IMR-90 (cell line): ENCODE measurements around the gene LAMA2. TPM values are rescaled to one million over a fixed set of nuclear protein-coding genes. Genes with fewer than 3 reads are reported as not detected.

Experiments used
- ATAC-seq: fragments of 200-7000 bp; cut with Tn5 transposase; 2 replicates; pipeline ENCODE4 v1.9.1; 2020; ENCODE audit warnings: low read depth, mild to moderate bottlenecking, moderate library complexity
- BruUV-seq: library from RNA; stranded (reverse); fragments of 400-500 nt; replicated peaks from 2 replicates; lab custom pipeline; 2021; lab: Mats Ljungman, UMichigan
- CTCF ChIA-PET: fragments of 300-600 bp; formaldehyde crosslinking; extraction: SDS; loops from one replicate; lab custom pipeline; 2021; ENCODE audit warnings: antibody characterized with exemption; lab: Yijun Ruan, JAX
- POLR2A ChIA-PET: fragments of 300-600 bp; sonication (Branson Sonifier 250); formaldehyde crosslinking; loops from one replicate; lab custom pipeline; 2022; ENCODE audit warnings: antibody characterized with exemption; ENCODE audit not compliant: unreplicated experiment; lab: Charles Lee
- DNase-seq: peaks from one replicate; pipeline ENCODE4 v3.0.0; 2013
- H2AFZ ChIP-seq: replicated peaks from 2 replicates; pipeline ENCODE3; 2013; ENCODE audit warnings: low read length, mild to moderate bottlenecking; ENCODE audit not compliant: poor library complexity
- H2AK5ac ChIP-seq: 2 replicates; pipeline ENCODE4 v1.6.1; 2013; ENCODE audit warnings: low read depth, low read length, inconsistent platforms
- H2AK9ac ChIP-seq: replicated peaks from 2 replicates; pipeline ENCODE3; 2013; ENCODE audit warnings: mild to moderate bottlenecking, low read depth, low read length, moderate library complexity; ENCODE audit not compliant: poor library complexity
- H2BK120ac ChIP-seq: 2 replicates; pipeline ENCODE4 v1.6.1; 2013; ENCODE audit warnings: low read depth, low read length, inconsistent platforms
- H2BK15ac ChIP-seq: 3 replicates; pipeline ENCODE4 v1.6.1; 2013; ENCODE audit warnings: low read depth, low read length, inconsistent platforms
- H2BK20ac ChIP-seq: 2 replicates; pipeline ENCODE4 v1.6.1; 2013; ENCODE audit warnings: low read depth, mild to moderate bottlenecking, inconsistent platforms, low read length, moderate library complexity
- H2BK5ac ChIP-seq: 2 replicates; pipeline ENCODE4 v1.6.1; 2013; ENCODE audit warnings: mild to moderate bottlenecking, low read depth, low read length, inconsistent platforms; ENCODE audit not compliant: poor library complexity, severe bottlenecking
- H3K14ac ChIP-seq: replicated peaks from 2 replicates; pipeline ENCODE4 v1.6.1; 2013; ENCODE audit warnings: low read depth, low read length, inconsistent platforms
- H3K18ac ChIP-seq: 2 replicates; pipeline ENCODE4 v1.6.1; 2013; ENCODE audit warnings: low read depth, low read length, control low read depth
- H3K23ac ChIP-seq: 2 replicates; pipeline ENCODE4 v1.6.1; 2013; ENCODE audit warnings: low read depth, low read length, inconsistent platforms
- H3K27ac ChIP-seq: 2 replicates; pipeline ENCODE4 v1.5.1; 2013; ENCODE audit warnings: mild to moderate bottlenecking, control low read depth, low read length; ENCODE audit not compliant: insufficient read depth
- H3K27me3 ChIP-seq: 2 replicates; pipeline ENCODE4 v1.6.1; 2013; ENCODE audit warnings: low read length; ENCODE audit not compliant: control insufficient read depth, insufficient read depth
- H3K36me3 ChIP-seq: 2 replicates; pipeline ENCODE4 v1.6.1; 2013; ENCODE audit warnings: low read length, mixed read lengths; ENCODE audit not compliant: control insufficient read depth, insufficient read depth
- H3K4ac ChIP-seq: 2 replicates; pipeline ENCODE4 v1.6.1; 2013; ENCODE audit warnings: low read depth, low read length, inconsistent platforms
- H3K4me1 ChIP-seq: 2 replicates; pipeline ENCODE4 v1.6.1; 2013; ENCODE audit warnings: low read length, mixed read lengths; ENCODE audit not compliant: control insufficient read depth, insufficient read depth
- H3K4me2 ChIP-seq: 2 replicates; pipeline ENCODE4 v1.6.1; 2013; ENCODE audit warnings: low read depth, mild to moderate bottlenecking, control low read depth, low read length, moderate library complexity
- H3K4me3 ChIP-seq: 2 replicates; pipeline ENCODE4 v1.5.1; 2013; ENCODE audit warnings: low read depth, mild to moderate bottlenecking, control low read depth, low read length, moderate library complexity; ENCODE audit not compliant: insufficient read depth
- H3K56ac ChIP-seq: 2 replicates; pipeline ENCODE4 v1.6.1; 2013; ENCODE audit warnings: low read length, inconsistent platforms; ENCODE audit not compliant: insufficient read depth; ENCODE audit errors: extremely low read depth
- H3K79me1 ChIP-seq, 2 experiments: 2 replicates each; pipeline ENCODE4 v1.6.1; 2013; ENCODE audit warnings: low read length in 2 of 2, inconsistent platforms in 1 of 2, low read depth in 1 of 2
- H3K9ac ChIP-seq: 2 replicates; pipeline ENCODE4 v1.6.1; 2013; ENCODE audit warnings: low read depth, low read length, control low read depth
- H3K9me1 ChIP-seq: 2 replicates; pipeline ENCODE4 v1.6.1; 2013; ENCODE audit warnings: low read length, inconsistent platforms; ENCODE audit not compliant: insufficient read depth
- H3K9me3 ChIP-seq: 2 replicates; pipeline ENCODE4 v1.6.1; 2013; ENCODE audit warnings: low read length; ENCODE audit not compliant: control insufficient read depth, insufficient read depth
- H4K20me1 ChIP-seq: 2 replicates; pipeline ENCODE4 v1.6.1; 2013; ENCODE audit warnings: low read length, inconsistent platforms; ENCODE audit not compliant: insufficient read depth
- H4K5ac ChIP-seq: 2 replicates; pipeline ENCODE4 v1.6.1; 2013; ENCODE audit warnings: mild to moderate bottlenecking, low read depth, low read length, control low read depth
- H4K8ac ChIP-seq, 2 experiments: 2 replicates each; pipeline ENCODE4 v1.6.1; 2013; ENCODE audit warnings: low read depth in 2 of 2, low read length in 2 of 2, control low read depth in 1 of 2, inconsistent platforms in 1 of 2
- H4K91ac ChIP-seq: 2 replicates; pipeline ENCODE4 v1.6.1; 2013; ENCODE audit warnings: low read depth, low read length, inconsistent platforms; ENCODE audit not compliant: insufficient read depth
- CTCF ChIP-seq: conservative IDR thresholded peaks from 2 replicates; pipeline ENCODE4 v1.5.1; 2012; ENCODE audit warnings: mild to moderate bottlenecking, low read depth, low read length, improper control_type of control experiment
- FOS ChIP-seq: fragments of 150-350 bp; IDR thresholded peaks from 2 replicates; pipeline ENCODE4 v1.6.1; 2016; ENCODE audit warnings: low read depth, low read length
- MAFK ChIP-seq: IDR thresholded peaks from 2 replicates; pipeline ENCODE4 v1.6.1; 2012; ENCODE audit warnings: low read depth, low read length, improper control_type of control experiment
- MAZ ChIP-seq: IDR thresholded peaks from 2 replicates; pipeline ENCODE4 v1.6.1; 2012; ENCODE audit warnings: low read depth, mild to moderate bottlenecking, low read length, improper control_type of control experiment, moderate library complexity, borderline replicate concordance
- MXI1 ChIP-seq: IDR thresholded peaks from 2 replicates; pipeline ENCODE4 v1.6.1; 2012; ENCODE audit warnings: low read depth, mild to moderate bottlenecking, low read length, moderate library complexity, borderline replicate concordance
- NFE2L2 ChIP-seq: fragments of 150-350 bp; IDR thresholded peaks from 2 replicates; pipeline ENCODE4 v1.6.1; 2016; ENCODE audit warnings: low read depth, mild to moderate bottlenecking, low read length
- POLR2A ChIP-seq: IDR thresholded peaks from 2 replicates; pipeline ENCODE4 v1.6.1; 2012; ENCODE audit warnings: mild to moderate bottlenecking, low read depth, low read length
- RAD21 ChIP-seq: IDR thresholded peaks from 2 replicates; pipeline ENCODE4 v1.6.1; 2012; ENCODE audit warnings: low read length, improper control_type of control experiment
- RCOR1 ChIP-seq: IDR thresholded peaks from 2 replicates; pipeline ENCODE4 v1.6.1; 2012; ENCODE audit warnings: mild to moderate bottlenecking, low read length, improper control_type of control experiment; ENCODE audit not compliant: insufficient replicate concordance
- WGBS, 2 experiments: methylation state at CpG; one replicate each; pipeline versions ENCODE4 v1.1.5 to v1.1.7; 2013; ENCODE audit warnings: missing lambda C conversion rate in 2 of 2; ENCODE audit not compliant: insufficient read length in 1 of 2; ENCODE audit errors: extremely low coverage in 2 of 2; 5-methylcytosine and 5-hydroxymethylcytosine counted together
- dilution Hi-C: fragments of 300-500 bp; cut with HindIII; formaldehyde crosslinking; loops from one replicate; pipeline ENCODE4 v1.14.3; 2018; ENCODE audit warnings: low sequenced_read_pairs; ENCODE audit not compliant: unreplicated experiment
- in situ Hi-C: fragments of 300-500 bp; cut with MboI; formaldehyde crosslinking; loops from 3 replicates; pipeline ENCODE4 v1.14.3; 2019; ENCODE audit warnings: low sequenced_read_pairs, inconsistent platforms, mixed read lengths
- intact Hi-C: fragments of 100-400 bp; cut with micrococcal nuclease; formaldehyde crosslinking; loops from 2 replicates; pipeline ENCODE4 v1.10.0; 2022
- polyA plus RNA-seq, 3 experiments: library from polyadenylated mRNA; depleted of rRNA; stranded (reverse); fragments of >200 nt; gene quantifications; 2 replicates each; pipeline ENCODE4 v1.2.3, GENCODE V29; 2012; ENCODE audit warnings: low replicate concordance in 1 of 3
- total RNA-seq: library from RNA; depleted of rRNA; stranded (reverse); fragments of >200 nt; gene quantifications from 2 replicates; pipeline ENCODE4 v1.2.3, GENCODE V29; 2012

The LAMA2 gene
- total and polyA plus RNA-seq, 2 of the 4 experiments (the other 2 are of a cell fraction): 9.9 to 13.3 TPM

DNA sequence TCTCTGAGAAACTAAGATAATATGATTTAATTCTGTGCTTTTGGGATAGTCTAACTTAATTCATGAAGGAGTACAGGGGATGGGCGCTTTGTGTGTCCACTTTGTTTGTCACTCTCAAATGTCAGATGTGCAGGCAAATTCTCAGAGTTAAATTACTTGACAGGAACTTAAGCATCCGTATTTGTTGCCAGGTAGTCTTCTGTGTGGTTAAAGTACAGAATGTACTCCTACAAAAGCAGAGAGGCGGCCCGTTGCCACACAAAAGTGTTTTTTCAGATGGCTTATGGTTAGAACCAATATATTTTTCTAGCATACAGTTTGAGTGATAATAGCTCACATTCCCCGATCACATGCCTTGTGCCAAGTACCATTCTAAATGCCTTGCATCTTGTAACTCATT is 234.4 kb downstream of the LAMA2 start:
- in situ Hi-C loops: no loop called here
- no peak overlapping the region for H3K14ac ChIP-seq

More for the DNA sequence above, 234.4 kb downstream of the LAMA2 start:
- H3K27me3 ChIP-seq: no peaks in the 10 kb centered on the region
- no peak overlapping the region for H3K4ac ChIP-seq
- no peak overlapping the region for H3K56ac ChIP-seq
- no peak for ATAC-seq
- no peak overlapping the region for H4K91ac ChIP-seq
- no peak overlapping the region for H3K27ac ChIP-seq
- CTCF ChIA-PET: no interaction called here
- H2BK5ac ChIP-seq: no peak overlapping the region
- no peak overlapping the region for H3K4me2 ChIP-seq
- H3K9me1 ChIP-seq: no peaks in the 10 kb centered on the region
- no peak overlapping the region for H3K4me3 ChIP-seq
- no peaks in the 10 kb centered on the region for H3K4me1 ChIP-seq
- TF ChIP-seq RCOR1 (no peak), FOS (no peak), POLR2A (no peak), NFE2L2 (no peak), MXI1 (no peak), MAFK (no peak), CTCF (no peak), RAD21 (no peak), MAZ (no peak)
- no peak overlapping the region for H2BK15ac ChIP-seq
- H3K36me3 ChIP-seq: no peaks in the 10 kb centered on the region
- no peaks in the 10 kb centered on the region for H3K9me3 ChIP-seq
- POLR2A ChIA-PET: no interaction called here
- DNase-seq: no peak
- H2AK9ac ChIP-seq: no peak overlapping the region
- H2BK120ac ChIP-seq: no peak overlapping the region
- dilution Hi-C loops (no loop called here), intact Hi-C loops (no loop called here)
- no peak overlapping the region for H2AK5ac ChIP-seq
- no CpG with 5 or more reads among the region's 5 CpGs for WGBS, 2 experiments
- no peak overlapping the region for H3K9ac ChIP-seq
- H4K20me1 ChIP-seq: no peaks in the 10 kb centered on the region
- no peak overlapping the region for H3K23ac ChIP-seq
- H2AFZ ChIP-seq: no peak overlapping the region
- BruUV-seq: no TSS peak
- H4K5ac ChIP-seq: no peak overlapping the region
- no peaks in the 10 kb centered on the region for H3K79me1 ChIP-seq
- no peak overlapping the region for H4K8ac ChIP-seq
- H2BK20ac ChIP-seq: no peak overlapping the region
- no peak overlapping the region for H3K18ac ChIP-seq
